GM20000 (cell line): ENCODE results near the gene ZNF277.

Experiments
- DNase-seq: peaks from one replicate; pipeline ENCODE4 v3.0.0; 2012; ENCODE audit warnings: low spot score
- CTCF ChIP-seq: IDR thresholded peaks from 2 replicates; pipeline ENCODE4 v1.5.1; 2012; ENCODE audit warnings: mild to moderate bottlenecking, control low read depth; ENCODE audit errors: extremely low read depth, missing control alignments

ZNF277 gene

DNA sequence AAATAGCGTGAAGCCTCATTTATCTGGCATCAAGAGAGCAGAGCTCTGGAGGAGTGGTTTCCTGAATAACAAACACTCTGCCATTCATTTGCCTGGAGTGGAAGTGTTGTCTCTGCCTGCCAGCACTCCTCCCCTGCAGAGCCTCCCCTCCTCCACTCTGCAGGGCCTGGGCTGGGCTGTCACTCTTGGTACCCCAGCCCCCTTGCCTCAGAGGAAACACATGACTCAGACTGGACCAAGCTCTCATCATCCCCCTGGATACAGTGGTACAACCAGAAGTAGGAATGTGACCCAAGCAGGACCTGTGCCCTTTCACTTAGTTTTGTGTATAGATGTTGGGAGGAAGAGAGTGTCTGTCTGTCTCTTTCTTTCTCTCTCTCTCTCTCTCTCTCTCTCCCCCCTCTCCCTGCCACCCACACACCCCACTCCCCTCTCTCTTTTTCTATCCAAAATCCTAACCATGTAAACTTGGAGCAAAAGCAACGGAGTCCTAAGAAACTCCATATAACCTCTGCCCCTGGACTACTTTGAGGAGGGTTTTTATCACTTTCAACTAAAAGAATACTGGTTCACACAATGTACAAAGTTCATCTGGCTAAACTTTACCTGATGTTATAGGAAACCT, 44.2 kb upstream of the ZNF277 start:
- no peak for TF ChIP-seq CTCF

DNA sequence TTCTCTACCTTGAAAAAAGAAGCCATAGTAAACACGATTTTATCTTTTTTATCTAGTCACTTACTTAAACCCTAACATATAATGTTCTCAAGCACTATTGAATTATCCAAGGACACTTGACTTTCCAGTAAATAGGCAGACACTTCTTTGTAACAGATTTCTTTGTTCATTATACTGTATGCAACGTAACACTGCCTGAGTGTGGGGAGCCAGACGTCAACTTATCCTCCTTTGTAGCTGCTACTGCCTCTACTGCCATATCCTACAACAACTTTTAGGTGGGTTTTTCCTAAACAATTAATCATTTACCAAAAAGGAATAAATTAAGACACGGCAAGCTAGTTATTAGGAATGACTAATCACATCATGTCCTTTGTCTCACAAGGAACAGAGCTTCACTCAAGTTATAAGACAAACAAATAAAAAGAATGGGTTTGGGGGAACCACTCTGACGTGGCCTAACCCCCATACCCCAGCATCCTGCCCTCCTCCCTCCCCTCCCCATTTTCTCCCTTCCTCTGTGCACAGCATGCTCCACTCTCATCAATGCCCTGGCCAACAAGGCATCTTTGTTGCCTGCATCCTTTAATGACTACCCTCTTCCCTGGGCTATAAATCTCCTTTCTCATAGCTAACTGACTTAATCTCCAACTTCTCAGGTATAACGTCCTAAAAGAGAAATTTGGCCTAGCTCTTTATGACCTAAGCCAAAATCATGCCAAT, 43.5 kb upstream of the ZNF277 start:
- DNase-seq = no peak
- no peak for TF ChIP-seq CTCF

More for the DNA sequence above, 44.2 kb upstream of the ZNF277 start:
- DNase-seq = no peak

- TF ChIP-seq CTCF = no peak
- no peak for DNase-seq
Measured at GRCh38 chr7:112167147-112167546, 39.3 kb upstream of the ZNF277 start.

- no peak for DNase-seq
- no peak for TF ChIP-seq CTCF
Measured at GRCh38 chr7:112168915-112169314, 37.6 kb upstream of the ZNF277 start.

- TF ChIP-seq CTCF = no peak
- DNase-seq = no peak
Measured at GRCh38 chr7:112171673-112172072, 34.8 kb upstream of the ZNF277 start.

DNA sequence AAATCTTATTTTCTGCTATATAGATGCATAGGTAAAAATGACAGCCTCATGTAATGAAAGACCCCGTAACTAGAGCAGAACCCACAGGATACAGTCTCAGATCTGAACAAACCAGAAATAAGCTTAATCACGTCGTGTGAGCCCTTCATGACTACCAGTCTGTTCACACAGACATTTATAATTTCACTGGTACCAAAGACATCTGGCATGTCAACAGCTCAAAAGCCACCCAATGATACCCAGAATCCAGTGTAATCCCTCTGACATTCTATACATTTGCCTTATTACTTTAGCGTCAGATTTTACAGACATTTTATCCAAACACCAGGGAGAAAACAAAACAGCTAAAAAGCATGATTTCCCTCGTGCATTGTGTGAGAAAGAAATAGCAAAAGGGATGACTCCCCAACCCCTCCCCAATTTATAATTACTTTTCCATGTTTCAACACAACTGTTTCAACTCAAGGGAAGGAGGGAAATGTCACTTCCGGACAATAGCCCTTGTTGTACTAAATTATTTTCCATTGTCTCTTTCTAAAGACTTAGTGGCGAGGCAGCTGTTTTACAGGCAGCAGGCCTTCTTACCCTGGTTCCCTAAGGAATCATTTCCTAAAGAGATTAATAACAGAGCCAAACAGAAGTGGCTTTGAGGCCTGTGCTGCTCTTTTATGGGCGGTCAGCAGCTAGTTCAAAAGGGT, 33.5 kb upstream of the ZNF277 start:
- DNase-seq = no peak
- TF ChIP-seq CTCF = no peak

DNA sequence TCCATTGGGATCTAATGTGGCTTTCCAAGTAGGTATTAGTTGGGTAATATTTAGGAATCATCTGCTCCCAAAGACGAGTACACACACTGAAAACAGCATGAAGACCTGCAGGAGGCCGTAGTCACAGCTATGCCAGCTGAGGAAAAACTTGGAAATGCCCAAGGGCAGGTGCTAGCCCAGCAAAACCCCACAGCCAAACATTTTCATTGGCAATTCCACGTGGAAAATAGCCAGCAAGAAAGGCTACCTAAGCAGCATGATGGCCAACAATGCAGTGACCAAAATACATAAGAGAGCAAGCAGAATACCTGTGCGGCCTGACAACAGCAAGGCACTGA, 33.0 kb upstream of the ZNF277 start:
- TF ChIP-seq CTCF = no peak
- DNase-seq = no peak
